Measurements from ENCODE around the gene MSI2. TPM values are rescaled to one million over a fixed set of nuclear protein-coding genes. Genes with fewer than 3 reads are reported as not detected.

MSI2 gene
- total RNA-seq, 3 donors from 2014 or later: 13.4 to 89.1 (median 71.1) TPM

DNA sequence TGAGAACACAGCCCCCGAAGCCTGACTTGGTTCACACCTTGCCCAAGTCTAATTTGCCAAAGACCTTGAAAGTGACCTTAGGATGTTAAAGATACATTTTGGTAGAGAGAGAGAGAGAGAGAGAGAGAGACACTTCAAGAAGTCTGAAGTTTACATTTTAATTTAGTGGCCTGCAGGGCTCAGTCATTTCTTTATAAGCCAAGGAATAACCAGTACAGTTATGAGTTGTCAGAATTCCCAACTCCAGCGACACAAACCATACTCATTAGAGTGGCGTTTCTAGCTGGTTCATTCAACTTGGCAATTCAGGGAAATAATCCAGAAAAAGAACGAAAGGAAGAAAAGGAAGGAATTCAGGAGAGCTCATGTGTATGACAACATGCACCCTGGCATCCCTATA lies 284.7 kb downstream of the MSI2 start:
- intact Hi-C loops (cut with DNase I; ENCODE audit: low total_unique reads): no loop called here
- Histone ChIP-seq H3K27ac (no peak overlapping the region), H3K4me3 (no peak overlapping the region), H3K27me3 (no peaks in the 10 kb centered on the region), H3K9me3 (no peaks in the 10 kb centered on the region), H3K36me3 (no peaks in the 10 kb centered on the region), H3K4me1 (peaks cover 0 to 6% of the 10 kb centered on the region in 2 donors)
- TF ChIP-seq POLR2AphosphoS5 (IDR thresholded peaks at IDR 0.05): no peak
- no peak for DNase-seq (ENCODE audit: low spot score in 2 of 2)

DNA sequence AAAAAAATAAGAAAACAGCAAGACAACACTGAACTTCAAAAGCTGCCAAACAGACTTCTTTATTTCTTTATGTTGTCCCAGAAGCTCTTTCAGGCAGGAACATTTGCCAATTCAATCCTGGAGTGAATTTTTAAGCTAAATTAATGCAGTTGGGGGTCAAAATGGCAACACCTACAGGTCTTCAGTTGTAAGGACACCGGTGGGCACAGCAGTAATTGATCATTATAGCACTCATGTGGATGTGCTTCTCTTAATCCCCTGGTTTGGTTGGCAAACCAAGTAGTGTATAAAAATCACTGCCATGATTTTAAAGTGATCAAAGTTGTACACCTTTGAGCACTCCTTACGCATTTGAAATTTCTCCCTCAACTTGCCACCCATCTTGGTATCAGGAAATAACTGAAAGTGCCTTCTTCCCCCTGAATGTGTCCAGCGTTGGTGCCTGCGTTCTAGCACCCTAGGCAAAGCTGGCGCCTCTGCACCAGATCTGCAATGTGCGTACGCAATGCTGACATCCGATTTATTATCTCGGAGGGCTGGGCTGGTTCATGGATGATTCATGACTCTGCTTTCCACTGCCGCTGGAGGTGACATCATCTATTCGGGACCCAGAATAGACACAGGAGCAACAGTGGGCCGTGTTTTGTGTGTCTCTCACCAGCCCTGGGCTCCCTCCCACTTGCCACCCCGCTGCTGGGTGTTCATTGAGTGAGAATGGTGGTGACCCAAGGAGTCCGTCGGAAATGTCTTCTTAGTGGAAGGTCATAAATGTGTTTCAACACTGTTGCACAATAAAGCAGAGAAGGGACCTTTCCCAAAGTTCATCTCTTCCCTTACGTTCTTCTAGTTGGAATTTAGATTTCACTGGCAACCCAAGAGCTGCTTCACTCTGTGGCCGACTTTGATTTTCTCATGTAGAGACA lies 285.4 kb downstream of the MSI2 start:
- no peak for TF ChIP-seq POLR2A (IDR thresholded peaks at IDR 0.05)
- no peak for DNase-seq (ENCODE audit: low spot score in 2 of 2)
- Histone ChIP-seq H3K4me3 (no peak overlapping the region), H3K27me3 (no peaks in the 10 kb centered on the region), H3K9me3 (no peaks in the 10 kb centered on the region), H3K27ac (no peak overlapping the region), H3K4me1 (peaks cover 0 to 6% of the 10 kb centered on the region in 2 donors), H3K36me3 (no peaks in the 10 kb centered on the region)
- intact Hi-C loops (cut with DNase I; ENCODE audit: low total_unique reads): no loop called here

DNA sequence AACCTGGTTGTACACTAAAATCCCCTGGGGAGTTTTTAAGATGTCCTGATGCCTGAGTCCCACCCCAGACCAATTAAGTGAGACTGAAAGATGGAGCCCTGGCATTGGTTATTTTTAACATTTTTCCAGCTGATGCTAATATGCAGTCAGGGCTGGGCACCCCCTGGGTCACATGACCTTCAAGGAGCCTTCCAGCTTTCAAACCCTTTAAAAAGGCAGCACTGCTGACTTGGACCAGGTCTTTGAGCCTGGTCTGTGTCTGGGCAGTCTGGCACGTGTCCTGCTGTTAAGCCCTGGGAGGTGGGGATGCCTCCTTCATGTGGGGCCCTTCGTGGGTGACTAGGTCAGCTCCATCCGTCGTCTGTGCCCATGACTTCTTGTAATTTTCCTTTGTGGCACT lies 286.2 kb downstream of the MSI2 start:
- Histone ChIP-seq H3K27ac (no peak overlapping the region), H3K9me3 (no peaks in the 10 kb centered on the region), H3K4me1 (peaks cover 0 to 6% of the 10 kb centered on the region in 2 donors), H3K4me3 (no peak overlapping the region), H3K36me3 (no peaks in the 10 kb centered on the region), H3K27me3 (no peaks in the 10 kb centered on the region)
- TF ChIP-seq, protein P1, sequence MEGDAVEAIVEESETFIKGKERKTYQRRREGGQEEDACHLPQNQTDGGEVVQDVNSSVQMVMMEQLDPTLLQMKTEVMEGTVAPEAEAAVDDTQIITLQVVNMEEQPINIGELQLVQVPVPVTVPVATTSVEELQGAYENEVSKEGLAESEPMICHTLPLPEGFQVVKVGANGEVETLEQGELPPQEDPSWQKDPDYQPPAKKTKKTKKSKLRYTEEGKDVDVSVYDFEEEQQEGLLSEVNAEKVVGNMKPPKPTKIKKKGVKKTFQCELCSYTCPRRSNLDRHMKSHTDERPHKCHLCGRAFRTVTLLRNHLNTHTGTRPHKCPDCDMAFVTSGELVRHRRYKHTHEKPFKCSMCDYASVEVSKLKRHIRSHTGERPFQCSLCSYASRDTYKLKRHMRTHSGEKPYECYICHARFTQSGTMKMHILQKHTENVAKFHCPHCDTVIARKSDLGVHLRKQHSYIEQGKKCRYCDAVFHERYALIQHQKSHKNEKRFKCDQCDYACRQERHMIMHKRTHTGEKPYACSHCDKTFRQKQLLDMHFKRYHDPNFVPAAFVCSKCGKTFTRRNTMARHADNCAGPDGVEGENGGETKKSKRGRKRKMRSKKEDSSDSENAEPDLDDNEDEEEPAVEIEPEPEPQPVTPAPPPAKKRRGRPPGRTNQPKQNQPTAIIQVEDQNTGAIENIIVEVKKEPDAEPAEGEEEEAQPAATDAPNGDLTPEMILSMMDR (IDR thresholded peaks at IDR 0.05): no peak
- no peak for DNase-seq (ENCODE audit: low spot score in 2 of 2)
- intact Hi-C loops (cut with DNase I; ENCODE audit: low total_unique reads): no loop called here

DNA sequence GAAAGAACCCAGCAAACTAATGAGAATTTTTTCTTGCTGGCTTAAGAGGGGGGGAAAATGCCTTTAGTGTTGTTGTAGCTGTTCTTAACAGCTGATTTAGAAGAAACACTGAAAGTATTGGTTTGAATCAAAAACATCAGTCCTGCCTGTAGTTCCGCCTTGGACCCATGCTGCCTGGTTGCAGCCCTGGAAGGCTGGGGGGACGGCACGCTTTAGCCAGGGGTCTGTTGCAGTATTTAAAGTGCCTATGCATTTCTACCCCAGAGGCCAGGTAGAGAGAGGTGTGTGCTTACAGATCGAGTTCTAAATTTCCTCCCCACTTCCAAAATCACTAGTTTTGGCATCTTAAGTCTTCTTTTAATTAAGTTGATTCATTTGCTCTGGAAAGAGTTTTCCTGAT lies 286.9 kb downstream of the MSI2 start:
- no peak overlapping the region for H3K27ac ChIP-seq
- intact Hi-C loops (cut with DNase I; ENCODE audit: low total_unique reads): no loop called here
- H3K27me3 ChIP-seq: no peaks in the 10 kb centered on the region
- H3K36me3 ChIP-seq: no peaks in the 10 kb centered on the region
- no peak overlapping the region for H3K4me3 ChIP-seq
- H3K4me1 ChIP-seq: no peaks in the 10 kb centered on the region
- TF ChIP-seq POLR2AphosphoS5 (IDR thresholded peaks at IDR 0.05) (no peak), POLR2A (IDR thresholded peaks at IDR 0.05) (no peak)
- TF ChIP-seq, protein P1 (IDR thresholded peaks at IDR 0.05): no peak
- H3K9me3 ChIP-seq: no peaks in the 10 kb centered on the region
- no peak for DNase-seq (ENCODE audit: low spot score in 2 of 2)

DNA sequence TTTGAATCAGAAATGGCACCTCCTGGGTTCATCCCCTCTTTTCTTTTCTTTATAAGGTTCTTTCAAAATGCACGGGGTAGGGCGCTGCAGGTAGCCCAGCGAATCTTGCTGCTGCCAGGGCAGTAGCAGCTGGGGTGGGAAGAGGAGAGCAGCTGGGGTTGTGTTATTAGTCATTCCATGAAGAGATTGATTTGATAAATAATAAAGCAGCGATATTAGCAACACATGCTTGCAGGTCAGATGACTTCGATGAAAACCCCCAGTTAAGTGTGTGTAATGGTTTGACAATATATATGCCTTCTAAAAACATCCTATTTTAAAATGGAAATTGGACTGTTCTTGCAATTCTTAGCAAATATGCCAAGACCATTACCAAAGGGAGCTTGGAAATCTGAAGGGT lies 288.1 kb downstream of the MSI2 start:
- Histone ChIP-seq H3K27ac (no peak overlapping the region), H3K4me3 (no peak overlapping the region), H3K36me3 (no peaks in the 10 kb centered on the region), H3K4me1 (no peaks in the 10 kb centered on the region), H3K9me3 (no peaks in the 10 kb centered on the region), H3K27me3 (no peaks in the 10 kb centered on the region)
- no peak for DNase-seq (ENCODE audit: low spot score in 2 of 2)
- TF ChIP-seq POLR2AphosphoS5 (IDR thresholded peaks at IDR 0.05) (no peak), POLR2A (IDR thresholded peaks at IDR 0.05) (no peak)
- TF ChIP-seq, protein P1 (IDR thresholded peaks at IDR 0.05): no peak
- intact Hi-C loops (cut with DNase I; ENCODE audit: low total_unique reads): no loop called here

DNA sequence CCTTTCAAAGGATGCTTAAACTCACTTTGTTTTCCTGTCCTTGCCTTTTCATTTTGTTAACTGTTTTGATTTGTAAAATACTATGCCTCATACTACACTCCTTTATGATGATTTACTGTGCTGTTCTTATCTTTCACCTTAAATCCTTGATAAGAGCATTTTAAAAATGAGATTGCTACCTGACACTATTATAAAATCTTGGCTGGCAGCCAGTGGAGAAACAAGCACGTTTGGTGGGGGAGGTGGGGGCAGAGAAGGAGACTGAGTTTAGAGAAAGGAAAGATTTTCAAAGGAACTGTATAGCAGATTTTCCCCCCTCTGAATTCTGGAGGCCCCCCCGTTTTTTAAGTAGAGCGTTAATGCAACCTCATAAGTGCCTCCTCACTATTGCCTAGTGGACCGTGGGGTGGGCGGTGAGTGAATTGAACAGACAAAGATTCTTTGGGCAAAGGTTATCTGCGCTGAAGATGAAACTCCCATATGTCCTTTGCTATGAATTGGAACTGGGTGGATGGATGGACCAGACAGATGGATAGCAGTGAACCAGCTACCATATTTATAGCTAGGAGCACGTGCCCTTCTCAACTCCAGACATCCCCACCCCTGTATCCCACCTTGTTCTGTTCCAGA lies 288.6 kb downstream of the MSI2 start:
- Histone ChIP-seq H3K9me3 (no peaks in the 10 kb centered on the region), H3K27ac (no peak overlapping the region), H3K4me3 (no peak overlapping the region), H3K4me1 (no peaks in the 10 kb centered on the region), H3K36me3 (no peaks in the 10 kb centered on the region), H3K27me3 (no peaks in the 10 kb centered on the region)
- intact Hi-C loops (cut with DNase I; ENCODE audit: low total_unique reads): no loop called here
- DNase-seq (ENCODE audit: low spot score in 2 of 2): no peak
- no peak for TF ChIP-seq POLR2A (IDR thresholded peaks at IDR 0.05)
- TF ChIP-seq, protein P1 (IDR thresholded peaks at IDR 0.05): no peak
- no peak for TF ChIP-seq POLR2AphosphoS5 (IDR thresholded peaks at IDR 0.05)
